Heart left ventricle (tissue), 13 donors: Measurements from ENCODE around the gene TPSD1.
"Not testable (repeated sequence)": the region's sequence is repeated elsewhere in the genome, so short reads cannot be mapped to it uniquely, and the experiment has no call there.

Experiments used
- CTCF ChIP-seq, 12 donors: fragments of 200-600 bp; sonication (generic) in 4 of 12; IDR thresholded peaks; one replicate each; pipeline versions ENCODE4 v1.5.0 to v1.8.0; 2018 to 2022; ENCODE audit warnings: antibody characterized with exemption in 12 of 12, mild to moderate bottlenecking in 5 of 12
- POLR2A ChIP-seq, 2 donors: fragments of 450-650 bp; IDR thresholded peaks; one replicate each; pipeline ENCODE4 v1.6.1; 2017; ENCODE audit warnings: antibody characterized with exemption in 2 of 2, mild to moderate bottlenecking in 2 of 2, moderate library complexity in 2 of 2
- donor health status: ischemic (EF 13 %, LVEDD 7.1; RV severe dilation, severe dysfunction).
- donor health status: DM: no; HTN: yes; CAD: no.
- donor health status: DM: no; HTN: no; CAD: no.
- donor health status: ischemic (EF 25% LVEDD 6.9; RV normal size, moderate dysfunction).
- donor health status: ischemic (EF 25% LVEDD 5.7; RV mildly dilated, moderate dysfunction).
- donor health status: ischemic (EF 35%, LVEDD 5.7; RV mildly dilated, moderate dysfunction).
- donor health status: nonischemic (EF 11% LVEDD 7.7; RV severe dilation, severe dysfunction).
- donor health status: DM: yes; HTN: yes; CAD: no.
- donor health status: PGD.
- donor health status: ischemic (EF 29% LVEDD 5.4; RV normal size, mild dysfunction).
- donor health status: nonischemic (EF 23%, LVEDD 6.1; RV moderate dilation, normal function).

GRCh38 chr16:1269418-1269817 is 13.5 kb downstream of the TPSD1 start:
- not testable (repeated sequence) for TF ChIP-seq CTCF, POLR2A (IDR thresholded peaks at IDR 0.05)
